KMS-11 (cell line): ENCODE results near the gene PRXL2B.

Experiments used
- H2AFZ ChIP-seq: fragments of 200-600 bp; sonication (generic); 2 replicates; pipeline ENCODE4 v1.6.1; 2016; ENCODE audit warnings: antibody characterized with exemption, mixed run types, low read depth
- H3K27ac ChIP-seq: fragments of 200-600 bp; sonication (generic); 2 replicates; pipeline ENCODE4 v1.6.1; 2016; ENCODE audit warnings: mild to moderate bottlenecking, mixed run types
- H3K27me3 ChIP-seq: fragments of 200-600 bp; sonication (generic); 2 replicates; pipeline ENCODE4 v1.6.1; 2017; ENCODE audit warnings: mild to moderate bottlenecking, low read depth, mixed run types, moderate library complexity; ENCODE audit not compliant: insufficient read depth
- H3K36me3 ChIP-seq: fragments of 200-600 bp; sonication (generic); 2 replicates; pipeline ENCODE4 v1.6.1; 2017; ENCODE audit warnings: mild to moderate bottlenecking, mixed run types; ENCODE audit not compliant: insufficient read depth
- H3K4me1 ChIP-seq: fragments of 200-600 bp; sonication (generic); 2 replicates; pipeline ENCODE4 v1.6.1; 2016; ENCODE audit warnings: mild to moderate bottlenecking, low read depth, mixed run types; ENCODE audit not compliant: poor library complexity, severe bottlenecking
- H3K4me2 ChIP-seq: fragments of 200-600 bp; sonication (generic); 2 replicates; pipeline ENCODE4 v1.7.0; 2016; ENCODE audit warnings: mild to moderate bottlenecking, mixed run types
- H3K4me3 ChIP-seq: fragments of 200-600 bp; sonication (generic); IDR thresholded peaks from 2 replicates; pipeline ENCODE4 v1.6.1; 2017; ENCODE audit warnings: low read depth, low read length, mixed read lengths; ENCODE audit not compliant: insufficient read depth
- H3K79me2 ChIP-seq: fragments of 200-600 bp; sonication (generic); 2 replicates; pipeline ENCODE4 v1.6.1; 2016; ENCODE audit warnings: low read depth, mixed run types; ENCODE audit not compliant: insufficient read depth
- H3K9ac ChIP-seq: fragments of 200-600 bp; sonication (generic); 2 replicates; pipeline ENCODE4 v1.6.1; 2016; ENCODE audit warnings: mild to moderate bottlenecking, mixed run types
- H4K20me1 ChIP-seq: fragments of 200-600 bp; sonication (generic); 2 replicates; pipeline ENCODE4 v1.6.1; 2016; ENCODE audit warnings: mild to moderate bottlenecking, mixed run types; ENCODE audit not compliant: insufficient read depth
- TF ChIP-seq, protein P1 (sequence below): fragments of 200-600 bp; sonication (generic); conservative IDR thresholded peaks from 2 replicates; pipeline ENCODE4 v1.6.1; 2017; ENCODE audit warnings: low read depth, mild to moderate bottlenecking, antibody characterized with exemption, low read length, moderate library complexity, mixed read lengths

Gene PRXL2B

GRCh38 chr1:2636733-2637132, 50.2 kb downstream of the PRXL2B start:
- no peaks in the 10 kb centered on the region for H3K79me2 ChIP-seq
- peaks cover 37% of the 10 kb centered on the region for H3K27me3 ChIP-seq
- TF ChIP-seq, protein P1, sequence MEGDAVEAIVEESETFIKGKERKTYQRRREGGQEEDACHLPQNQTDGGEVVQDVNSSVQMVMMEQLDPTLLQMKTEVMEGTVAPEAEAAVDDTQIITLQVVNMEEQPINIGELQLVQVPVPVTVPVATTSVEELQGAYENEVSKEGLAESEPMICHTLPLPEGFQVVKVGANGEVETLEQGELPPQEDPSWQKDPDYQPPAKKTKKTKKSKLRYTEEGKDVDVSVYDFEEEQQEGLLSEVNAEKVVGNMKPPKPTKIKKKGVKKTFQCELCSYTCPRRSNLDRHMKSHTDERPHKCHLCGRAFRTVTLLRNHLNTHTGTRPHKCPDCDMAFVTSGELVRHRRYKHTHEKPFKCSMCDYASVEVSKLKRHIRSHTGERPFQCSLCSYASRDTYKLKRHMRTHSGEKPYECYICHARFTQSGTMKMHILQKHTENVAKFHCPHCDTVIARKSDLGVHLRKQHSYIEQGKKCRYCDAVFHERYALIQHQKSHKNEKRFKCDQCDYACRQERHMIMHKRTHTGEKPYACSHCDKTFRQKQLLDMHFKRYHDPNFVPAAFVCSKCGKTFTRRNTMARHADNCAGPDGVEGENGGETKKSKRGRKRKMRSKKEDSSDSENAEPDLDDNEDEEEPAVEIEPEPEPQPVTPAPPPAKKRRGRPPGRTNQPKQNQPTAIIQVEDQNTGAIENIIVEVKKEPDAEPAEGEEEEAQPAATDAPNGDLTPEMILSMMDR: no peak
- no peak overlapping the region for H3K4me3 ChIP-seq
- no peak overlapping the region for H3K9ac ChIP-seq
- no peaks in the 10 kb centered on the region for H3K36me3 ChIP-seq
- H3K4me2 ChIP-seq: no peak overlapping the region
- H2AFZ ChIP-seq: no peak overlapping the region
- H4K20me1 ChIP-seq: no peaks in the 10 kb centered on the region
- H3K4me1 ChIP-seq: no peaks in the 10 kb centered on the region
- H3K27ac ChIP-seq: no peak overlapping the region

DNA sequence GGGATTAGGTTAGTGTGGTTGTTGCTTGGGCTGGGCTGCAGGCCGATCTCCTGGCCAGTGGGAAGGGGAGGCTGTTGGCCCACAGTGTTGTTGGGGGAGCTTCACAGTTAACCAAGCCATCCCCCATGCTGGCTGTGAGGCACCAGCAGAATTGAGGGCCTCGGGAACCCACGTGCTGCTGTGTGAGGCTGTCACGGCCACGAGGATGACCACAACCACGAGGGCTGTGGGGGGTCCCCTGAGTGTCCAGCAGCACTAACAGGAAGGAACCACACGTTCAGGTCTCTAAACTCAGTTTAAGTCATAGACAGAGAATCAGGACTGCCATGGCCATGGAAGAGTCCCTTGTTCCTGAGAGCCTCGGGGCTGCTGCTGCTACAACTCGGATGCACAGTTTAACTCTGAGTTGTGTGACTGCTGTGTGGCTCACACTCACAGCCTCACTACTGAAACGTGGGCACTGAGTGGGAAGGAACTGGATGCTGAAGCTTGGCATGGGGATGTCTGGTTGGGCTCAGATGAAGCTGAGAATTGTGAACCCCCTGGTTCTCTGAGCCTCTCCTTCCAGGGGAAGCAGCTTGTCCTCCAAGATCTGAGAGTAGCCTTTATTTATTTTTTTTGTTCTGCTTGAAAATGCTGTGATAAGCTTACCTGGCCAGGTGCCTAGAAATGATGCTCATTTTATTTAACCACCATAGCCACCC, 51.0 kb downstream of the PRXL2B start:
- Histone ChIP-seq H2AFZ (no peak overlapping the region), H3K79me2 (no peaks in the 10 kb centered on the region), H3K4me2 (no peak overlapping the region), H3K4me3 (no peak overlapping the region), H3K27ac (no peak overlapping the region), H3K27me3 (peaks cover 37% of the 10 kb centered on the region), H3K9ac (no peak overlapping the region), H3K36me3 (no peaks in the 10 kb centered on the region), H4K20me1 (no peaks in the 10 kb centered on the region), H3K4me1 (no peaks in the 10 kb centered on the region)
- TF ChIP-seq, protein P1: no peak

DNA sequence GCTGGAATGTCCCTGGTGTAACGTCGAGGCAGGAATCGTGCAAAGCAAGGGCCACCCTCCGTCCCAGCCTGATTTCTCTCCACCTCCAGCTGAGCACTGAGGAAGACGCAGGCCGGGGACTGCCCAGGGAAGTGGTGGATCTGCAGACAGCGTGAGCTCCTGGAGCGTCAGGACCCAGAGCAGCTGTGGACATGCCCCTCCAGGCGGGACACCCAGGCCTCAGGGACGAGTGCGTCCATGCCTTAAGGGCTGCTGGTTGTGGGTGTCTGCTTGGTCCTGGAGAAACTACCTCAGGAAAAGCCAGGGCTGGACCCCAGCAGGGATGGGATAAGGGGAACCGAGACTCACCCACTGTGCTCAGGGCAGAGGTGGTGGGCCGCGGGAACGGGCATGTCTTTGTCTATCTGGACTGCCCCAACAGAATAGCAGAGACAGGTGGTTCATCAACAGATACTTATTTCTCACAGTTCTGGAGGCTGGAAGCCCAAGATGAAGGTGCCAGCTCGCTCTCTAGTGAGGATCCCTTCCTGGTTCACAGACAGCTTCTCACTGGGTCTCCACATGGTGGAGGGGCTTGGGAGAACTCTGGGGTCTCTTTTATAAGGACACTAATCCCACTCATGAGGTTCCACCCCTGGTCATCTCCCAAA, 52.0 kb downstream of the PRXL2B start:
- no peak overlapping the region for H3K4me3 ChIP-seq
- no peaks in the 10 kb centered on the region for H3K79me2 ChIP-seq
- H3K4me2 ChIP-seq: no peak overlapping the region
- H3K36me3 ChIP-seq: no peaks in the 10 kb centered on the region
- H3K27ac ChIP-seq: no peak overlapping the region
- H2AFZ ChIP-seq: no peak overlapping the region
- no peak overlapping the region for H3K9ac ChIP-seq
- peaks cover 41% of the 10 kb centered on the region for H3K27me3 ChIP-seq
- H4K20me1 ChIP-seq: no peaks in the 10 kb centered on the region
- no peaks in the 10 kb centered on the region for H3K4me1 ChIP-seq
- TF ChIP-seq, protein P1: no peak

DNA sequence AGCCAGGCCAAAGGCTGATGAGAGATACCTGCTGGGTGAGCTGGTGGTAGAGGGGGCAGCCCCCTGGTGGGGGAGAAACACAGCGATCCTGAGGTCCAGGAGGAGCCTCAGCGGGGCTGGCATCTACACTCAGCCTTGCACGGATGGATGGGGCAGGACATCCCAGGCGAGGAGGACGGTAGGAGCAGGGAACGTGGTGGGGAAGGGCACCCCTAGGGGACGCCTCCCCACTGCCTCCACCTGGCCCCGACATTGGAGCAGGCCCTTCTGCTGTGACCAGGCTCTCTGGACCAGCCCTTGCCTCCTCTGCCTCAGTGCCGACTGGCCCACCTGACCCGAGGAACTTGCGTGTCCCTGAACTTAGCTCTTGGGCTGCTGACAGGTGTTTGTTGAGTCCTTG, 52.6 kb downstream of the PRXL2B start:
- Histone ChIP-seq H2AFZ (no peak overlapping the region), H3K4me1 (no peaks in the 10 kb centered on the region), H3K79me2 (no peaks in the 10 kb centered on the region), H3K4me3 (no peak overlapping the region), H3K4me2 (no peak overlapping the region), H3K36me3 (no peaks in the 10 kb centered on the region), H3K27me3 (peaks cover 47% of the 10 kb centered on the region), H4K20me1 (no peaks in the 10 kb centered on the region), H3K27ac (no peak overlapping the region), H3K9ac (no peak overlapping the region)
- TF ChIP-seq, protein P1: no peak
